Endothelial cell of umbilical vein (primary cell): ENCODE results near the gene CBFA2T3. TPM values are rescaled to one million over a fixed set of nuclear protein-coding genes. Genes with fewer than 3 reads are reported as not detected.

Source experiments
- BruUV-seq: library from RNA; stranded (reverse); fragments of 400-500 nt; replicated peaks from 2 replicates; lab custom pipeline; 2021; lab: Mats Ljungman, UMichigan
- CTCF ChIA-PET: fragments of 300-600, 350-600 bp; sonication (Branson Sonifier 250); formaldehyde crosslinking; loops from one replicate; lab custom pipeline; 2021; ENCODE audit warnings: antibody characterized with exemption, inconsistent platforms; lab: Charles Lee
- POLR2A ChIA-PET: fragments of 300-600, 350-600 bp; sonication (Branson Sonifier 250); formaldehyde crosslinking; loops from one replicate; lab custom pipeline; 2021; ENCODE audit warnings: antibody characterized with exemption, inconsistent platforms; lab: Charles Lee
- DNase-seq: peaks from one replicate; pipeline ENCODE4 v3.0.0-alpha.2; 2011; ENCODE audit warnings: low read depth, low spot score
- FAIRE-seq: peaks from 2 replicates; lab custom pipeline; 2011; peaks lifted over from hg19 to GRCh38; lab: Jason Lieb, UNC
- H2AFZ ChIP-seq: 2 replicates; pipeline ENCODE4 v1.6.0; 2012; ENCODE audit warnings: low read depth, low read length, control low read depth, inconsistent platforms
- H3K27ac ChIP-seq: 2 replicates; pipeline ENCODE4 v1.5.1; 2011; ENCODE audit warnings: low read depth, mild to moderate bottlenecking, control low read depth, low read length, moderate library complexity; ENCODE audit not compliant: insufficient read depth
- H3K27me3 ChIP-seq, 2 experiments: 2 replicates each; pipeline versions ENCODE4 v1.6.0 to v1.6.1; 2011; ENCODE audit warnings: low read length in 2 of 2, mixed read lengths in 1 of 2; ENCODE audit not compliant: control insufficient read depth in 2 of 2, insufficient read depth in 2 of 2
- H3K36me3 ChIP-seq, 2 experiments: 2 replicates in 1 of 2; 3 replicates in 1 of 2; pipeline ENCODE4 v1.5.1; 2011; ENCODE audit warnings: low read length in 2 of 2, mild to moderate bottlenecking in 1 of 2, moderate library complexity in 1 of 2; ENCODE audit not compliant: control insufficient read depth in 2 of 2, insufficient read depth in 2 of 2; ENCODE audit errors: extremely low read depth in 1 of 2
- H3K4me1 ChIP-seq: 3 replicates; pipeline ENCODE4 v1.5.1; 2011; ENCODE audit warnings: mild to moderate bottlenecking, low read length; ENCODE audit not compliant: control insufficient read depth, insufficient read depth; ENCODE audit errors: extremely low read depth
- H3K4me2 ChIP-seq: 2 replicates; pipeline ENCODE4 v1.6.1; 2011; ENCODE audit warnings: low read length, control low read depth, mixed read lengths; ENCODE audit not compliant: insufficient read depth
- H3K4me3 ChIP-seq, 3 experiments: fragments of 200-600 bp in 1 of 3; sonication (generic), shearing (Covaris generic) in 1 of 3; replicated peaks in 1 of 3; 2 replicates each; pipeline ENCODE4 v1.5.1; 2011 to 2016; ENCODE audit warnings: control low read depth in 3 of 3, low read length in 3 of 3, mild to moderate bottlenecking in 2 of 3, inconsistent platforms in 1 of 3, low read depth in 1 of 3, moderate library complexity in 1 of 3; ENCODE audit not compliant: insufficient read depth in 1 of 3
- H3K79me2 ChIP-seq: 2 replicates; pipeline ENCODE4 v1.6.0; 2012; ENCODE audit warnings: low read length, inconsistent platforms; ENCODE audit not compliant: control insufficient read depth, insufficient read depth
- H3K9ac ChIP-seq: replicated peaks from 2 replicates; pipeline ENCODE3; 2011; ENCODE audit warnings: low read length, control low read depth; ENCODE audit not compliant: insufficient read depth; ENCODE audit errors: extremely low read depth
- H3K9me1 ChIP-seq: replicated peaks from 3 replicates; pipeline ENCODE4 v1.6.0; 2011; ENCODE audit warnings: mild to moderate bottlenecking, low read length; ENCODE audit not compliant: control insufficient read depth, insufficient read depth; ENCODE audit errors: extremely low read depth
- H3K9me3 ChIP-seq: replicated peaks from 2 replicates; pipeline ENCODE4 v1.5.1; 2012; ENCODE audit warnings: low read length, inconsistent platforms; ENCODE audit not compliant: control insufficient read depth, insufficient read depth
- H4K20me1 ChIP-seq: replicated peaks from 2 replicates; pipeline ENCODE3; 2011; ENCODE audit warnings: mild to moderate bottlenecking, low read length; ENCODE audit not compliant: control insufficient read depth, insufficient read depth; ENCODE audit errors: extremely low read depth
- EZH2 ChIP-seq: IDR thresholded peaks from 2 replicates; pipeline ENCODE4 v1.6.1; 2012; ENCODE audit warnings: borderline replicate concordance, low read depth, mild to moderate bottlenecking, moderate library complexity, low read length, inconsistent platforms; ENCODE audit not compliant: severe bottlenecking
- FOS ChIP-seq: IDR thresholded peaks from 2 replicates; pipeline ENCODE4 v1.6.1; 2011; ENCODE audit warnings: mild to moderate bottlenecking, low read length, moderate library complexity, borderline replicate concordance; ENCODE audit not compliant: insufficient read depth
- GATA2 ChIP-seq: IDR thresholded peaks from 2 replicates; pipeline ENCODE4 v1.7.0; 2011; ENCODE audit warnings: low read depth, mild to moderate bottlenecking, moderate library complexity, mixed read lengths, low read length; ENCODE audit not compliant: insufficient read length, insufficient read depth
- JUN ChIP-seq: IDR thresholded peaks from 2 replicates; pipeline ENCODE4 v1.6.1; 2011; ENCODE audit warnings: borderline replicate concordance, low read depth; ENCODE audit not compliant: insufficient read length, insufficient read depth
- MYC ChIP-seq: IDR thresholded peaks from one replicate; pipeline ENCODE4 v1.6.1; 2011; ENCODE audit warnings: mild to moderate bottlenecking, low read depth, low read length
- POLR2A ChIP-seq: IDR thresholded peaks from 2 replicates; pipeline ENCODE4 v1.6.1; 2012; ENCODE audit warnings: low read depth, mild to moderate bottlenecking, control low read depth, low read length
- POLR2AphosphoS5 ChIP-seq: IDR thresholded peaks from 2 replicates; pipeline ENCODE4 v1.6.1; 2012; ENCODE audit warnings: low read depth, mild to moderate bottlenecking, control low read depth, low read length, moderate library complexity; ENCODE audit not compliant: insufficient read depth
- dilution Hi-C: fragments of 300-500 bp; cut with MboI; formaldehyde crosslinking; loops from one replicate; pipeline ENCODE4 v1.15.0; 2019; ENCODE audit warnings: low sequenced_read_pairs; ENCODE audit not compliant: extremely low pct_ligation_motif_present
- intact Hi-C: fragments of 100-400 bp; cut with micrococcal nuclease; formaldehyde crosslinking; loops from one replicate; pipeline ENCODE4 v1.10.0; 2022
- polyA plus RNA-seq, 4 experiments: library from polyadenylated mRNA; depleted of rRNA in 3 of 4; stranded (reverse) in 3 of 4; unstranded in 1 of 4; fragments of >200 nt; gene quantifications; 2 replicates each; pipeline versions ENCODE4 v1.2.1 to v1.2.3, GENCODE V29; 2011 to 2012; ENCODE audit warnings: missing spikeins in 1 of 4
- total RNA-seq: library from RNA; stranded (reverse); gene quantifications from 2 replicates; pipeline ENCODE4 v1.2.3, GENCODE V29; 2021
- TF ChIP-seq, protein P1 (sequence below): IDR thresholded peaks from 2 replicates; pipeline ENCODE4 v1.6.1; 2011; ENCODE audit not compliant: insufficient read depth, insufficient read length
- TF ChIP-seq, protein P2 (sequence below), 2 donors: IDR thresholded peaks; 1 replicate in 1 of 2; 2 replicates in 1 of 2; pipeline ENCODE4 v1.5.1; 2011; ENCODE audit warnings: low read length in 2 of 2, mild to moderate bottlenecking in 2 of 2, moderate library complexity in 2 of 2, control low read depth in 1 of 2, inconsistent platforms in 1 of 2, low read depth in 1 of 2; ENCODE audit not compliant: insufficient read depth in 1 of 2; ENCODE audit errors: extremely low read depth in 1 of 2

CBFA2T3 gene
- total and polyA plus RNA-seq, 2 donors (not counting 3 experiments of a cell fraction or from before 2014, with no cell fraction given) = not detected

DNA sequence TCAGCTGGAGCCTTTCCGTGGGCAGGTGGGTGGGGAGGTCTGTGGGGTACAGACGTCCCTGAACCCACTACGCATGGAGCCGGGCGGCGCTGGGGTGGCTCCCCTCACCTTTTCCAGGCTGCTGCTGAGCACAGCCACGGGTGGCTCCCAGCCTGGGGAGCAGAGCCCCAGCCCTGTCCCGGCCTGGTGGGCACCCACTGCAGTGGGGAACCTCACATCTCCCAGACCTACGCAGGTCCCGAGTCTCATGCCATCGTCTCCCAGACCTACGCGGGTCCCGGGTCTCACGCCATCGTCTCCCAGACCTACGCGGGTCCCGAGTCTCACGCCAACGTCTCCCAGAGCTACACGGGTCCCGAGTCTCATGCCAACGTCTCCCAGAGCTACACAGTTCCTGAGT is 148.3 kb downstream of the CBFA2T3 start:
- no peak overlapping the region for H3K4me3 ChIP-seq

More for the DNA sequence above, 148.3 kb downstream of the CBFA2T3 start:
- TF ChIP-seq, protein P1, sequence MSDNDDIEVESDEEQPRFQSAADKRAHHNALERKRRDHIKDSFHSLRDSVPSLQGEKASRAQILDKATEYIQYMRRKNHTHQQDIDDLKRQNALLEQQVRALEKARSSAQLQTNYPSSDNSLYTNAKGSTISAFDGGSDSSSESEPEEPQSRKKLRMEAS = no peak
- TF ChIP-seq EZH2 (no peak), POLR2A (no peak), GATA2 (no peak), JUN (no peak), POLR2AphosphoS5 (no peak), FOS (no peak), MYC (no peak)
- TF ChIP-seq, protein P2, sequence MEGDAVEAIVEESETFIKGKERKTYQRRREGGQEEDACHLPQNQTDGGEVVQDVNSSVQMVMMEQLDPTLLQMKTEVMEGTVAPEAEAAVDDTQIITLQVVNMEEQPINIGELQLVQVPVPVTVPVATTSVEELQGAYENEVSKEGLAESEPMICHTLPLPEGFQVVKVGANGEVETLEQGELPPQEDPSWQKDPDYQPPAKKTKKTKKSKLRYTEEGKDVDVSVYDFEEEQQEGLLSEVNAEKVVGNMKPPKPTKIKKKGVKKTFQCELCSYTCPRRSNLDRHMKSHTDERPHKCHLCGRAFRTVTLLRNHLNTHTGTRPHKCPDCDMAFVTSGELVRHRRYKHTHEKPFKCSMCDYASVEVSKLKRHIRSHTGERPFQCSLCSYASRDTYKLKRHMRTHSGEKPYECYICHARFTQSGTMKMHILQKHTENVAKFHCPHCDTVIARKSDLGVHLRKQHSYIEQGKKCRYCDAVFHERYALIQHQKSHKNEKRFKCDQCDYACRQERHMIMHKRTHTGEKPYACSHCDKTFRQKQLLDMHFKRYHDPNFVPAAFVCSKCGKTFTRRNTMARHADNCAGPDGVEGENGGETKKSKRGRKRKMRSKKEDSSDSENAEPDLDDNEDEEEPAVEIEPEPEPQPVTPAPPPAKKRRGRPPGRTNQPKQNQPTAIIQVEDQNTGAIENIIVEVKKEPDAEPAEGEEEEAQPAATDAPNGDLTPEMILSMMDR (IDR thresholded peaks at IDR 0.05; ENCODE audit: extremely low read depth in 1 of 2, insufficient read depth in 1 of 2, low read depth in 1 of 2, low read length in 2 of 2) = no peak
- Histone ChIP-seq H3K9ac (no peak overlapping the region), H3K4me1 (no peaks in the 10 kb centered on the region), H3K9me1 (no peaks in the 10 kb centered on the region), H3K36me3 (no peaks in the 10 kb centered on the region), H3K27ac (no peak overlapping the region), H3K27me3 (no peaks in the 10 kb centered on the region), H3K4me2 (no peak overlapping the region), H2AFZ (no peak overlapping the region), H3K79me2 (no peaks in the 10 kb centered on the region), H3K9me3 (no peaks in the 10 kb centered on the region), H4K20me1 (no peaks in the 10 kb centered on the region)
- no TSS peak for BruUV-seq
- DNase-seq (no peak), FAIRE-seq (no peak)
- intact Hi-C loops (no loop called here), dilution Hi-C loops (no loop called here)
- POLR2A ChIA-PET = no interaction called here
- CTCF ChIA-PET = no interaction called here
